ENCODE results near the gene PI4KB.

GRCh38 chr1:151243683-151244216, 83.5 kb downstream of the PI4KB start:
- TF ChIP-seq POLR2A (IDR thresholded peaks at IDR 0.05) (no peak), CTCF (IDR thresholded peaks at IDR 0.05 in 4 of 5, conservative IDR thresholded peaks at IDR 0.05 in 1 of 5) (no peak)
